PC-9 (cell line): ENCODE data around the gene MICOS13.

Source experiments
- CTCF ChIP-seq: fragments of 200-600 bp; sonication (generic); conservative IDR thresholded peaks from 2 replicates; pipeline ENCODE4 v1.6.1; 2017; ENCODE audit warnings: mixed run types, antibody characterized with exemption, mild to moderate bottlenecking, moderate library complexity
- EZH2 ChIP-seq: fragments of 200-600 bp; sonication (generic); IDR thresholded peaks from 2 replicates; pipeline ENCODE4 v1.8.0; 2017; ENCODE audit warnings: antibody characterized with exemption, low read depth

GRCh38 chr19:5643060-5643459 lies 37.3 kb downstream of the MICOS13 start:
- no peak for TF ChIP-seq CTCF
- no peak for TF ChIP-seq EZH2
